Embryonic facial prominence (tissue), 1 donor: ENCODE measurements around the gene TBC1D26.
A peak's percentile ranks its signal among the peaks of the same experiment; 100 is the strongest.
"Not testable (repeated sequence)": the region's sequence is repeated elsewhere in the genome, so short reads cannot be mapped to it uniquely, and the experiment has no call there.

Experiments
- DNase-seq: peaks from one replicate; pipeline ENCODE4 v3.0.0-alpha.2; 2016; ENCODE audit errors: extremely low spot score

TBC1D26 gene

GRCh38 chr17:15731900-15732299 lies at the start of gene TBC1D26:
TBC1D26 (plus strand) TSS chr17:15732283; CDS start chr17:15735349, 3,066 bp downstream.
- DNase-seq: not testable (repeated sequence)

GRCh38 chr17:15683135-15683534 lies 48.9 kb upstream of the TBC1D26 start:
- DNase-seq: not testable (repeated sequence)

GRCh38 chr17:15683824-15684478 lies 48.1 kb upstream of the TBC1D26 start, which contains the start of gene TRIM16:
TRIM16 (minus strand) TSS chr17:15684311; CDS start chr17:15651609, 32,702 bp downstream.
- peak; percentile 51 for DNase-seq

- not testable (repeated sequence) for DNase-seq
Measured at GRCh38 chr17:15687494-15687893, 44.6 kb upstream of the TBC1D26 start.

- DNase-seq: not testable (repeated sequence)
Measured at GRCh38 chr17:15698967-15699366, 33.1 kb upstream of the TBC1D26 start.

- DNase-seq: peak; percentile 92
Measured at GRCh38 chr17:15699413-15699924, 32.6 kb upstream of the TBC1D26 start, which contains the start of gene ZNF286A. ZNF286A (plus strand) TSS chr17:15699752; CDS start chr17:15700330, 578 bp downstream.

- DNase-seq: not testable (repeated sequence)
Measured at GRCh38 chr17:15699937-15700336, 32.1 kb upstream of the TBC1D26 start.

GRCh38 chr17:15704239-15704638 lies 27.8 kb upstream of the TBC1D26 start:
- DNase-seq: not testable (repeated sequence)

GRCh38 chr17:15704813-15705212 lies 27.3 kb upstream of the TBC1D26 start:
- not testable (repeated sequence) for DNase-seq

- not testable (repeated sequence) for DNase-seq
Measured at GRCh38 chr17:15708879-15709278, 23.2 kb upstream of the TBC1D26 start.

GRCh38 chr17:15716601-15717563 lies 15.2 kb upstream of the TBC1D26 start:
- DNase-seq: not testable (repeated sequence)

- not testable (repeated sequence) for DNase-seq
Measured at GRCh38 chr17:15730535-15730934, 1.5 kb upstream of the TBC1D26 start.

- DNase-seq: not testable (repeated sequence)
Measured at GRCh38 chr17:15733174-15733789, 1.2 kb downstream of the TBC1D26 start.

GRCh38 chr17:15736578-15736977 lies 4.5 kb downstream of the TBC1D26 start:
- not testable (repeated sequence) for DNase-seq

- DNase-seq: no peak
Measured at GRCh38 chr17:15738066-15738465, 6.0 kb downstream of the TBC1D26 start.

GRCh38 chr17:15739259-15739658 lies 7.2 kb downstream of the TBC1D26 start:
- DNase-seq: not testable (repeated sequence)

GRCh38 chr17:15740041-15740440 lies 8.0 kb downstream of the TBC1D26 start:
- not testable (repeated sequence) for DNase-seq

- DNase-seq: no peak
Measured at GRCh38 chr17:15740570-15741120, 8.6 kb downstream of the TBC1D26 start.

- no peak for DNase-seq
Measured at GRCh38 chr17:15741624-15742023, 9.5 kb downstream of the TBC1D26 start.

GRCh38 chr17:15742051-15742795 lies 10.1 kb downstream of the TBC1D26 start:
- DNase-seq: no peak
